ENCODE data around the gene SRCIN1.

The SRCIN1 gene

DNA sequence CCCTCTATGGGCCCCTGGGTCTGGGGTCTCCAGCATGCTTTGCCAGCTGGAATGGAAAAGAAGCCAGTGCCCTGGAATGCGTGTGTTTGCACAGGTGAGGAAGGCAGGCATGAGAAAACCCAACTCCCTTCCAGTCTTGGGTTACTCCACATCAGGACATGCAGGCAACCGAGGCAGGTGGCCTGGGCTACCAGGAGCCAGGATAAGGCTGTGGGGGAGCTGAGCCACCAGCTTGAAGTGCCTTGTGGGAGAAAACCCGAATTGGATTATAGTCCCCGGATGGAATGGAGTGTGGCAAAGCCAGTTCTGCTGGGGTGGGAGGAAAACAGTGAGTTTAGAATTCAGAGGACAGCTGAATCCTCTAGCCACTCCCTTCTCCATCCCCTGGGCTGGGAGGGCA is 7.2 kb downstream of the SRCIN1 start:
- DNase-seq (ENCODE audit: low spot score), result peak; percentile 98

- DNase-seq (ENCODE audit: low spot score), result no peak
Measured at GRCh38 chr17:38597375-38597774, 8.4 kb downstream of the SRCIN1 start.

- DNase-seq (ENCODE audit: low spot score), result no peak
Measured at GRCh38 chr17:38596651-38597050, 9.1 kb downstream of the SRCIN1 start.

GRCh38 chr17:38595892-38596291 is 9.9 kb downstream of the SRCIN1 start:
- DNase-seq (ENCODE audit: low spot score), result peak; percentile 24

DNA sequence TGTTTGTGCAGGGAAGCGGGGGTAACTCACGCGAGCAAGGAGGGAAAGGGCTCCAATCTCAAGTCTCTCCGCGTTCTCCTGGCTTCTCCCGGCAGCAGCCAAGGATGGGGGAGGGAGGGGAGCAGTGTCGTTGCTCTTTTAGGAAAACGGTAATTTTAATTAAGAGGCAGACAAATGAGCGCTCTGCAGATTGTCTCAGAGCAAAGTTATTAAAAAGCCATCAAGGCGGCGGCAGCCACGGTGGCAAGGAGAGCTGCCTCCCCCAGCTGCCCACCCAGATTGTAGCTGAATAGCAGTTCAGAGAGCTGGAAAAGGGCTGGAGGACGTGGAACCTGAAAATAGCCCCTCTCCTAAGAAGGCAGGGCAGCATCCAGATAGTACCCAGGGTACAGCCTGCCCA is 11.6 kb downstream of the SRCIN1 start:
- DNase-seq (ENCODE audit: low spot score), result peak; percentile 2

GRCh38 chr17:38592487-38592886 is 13.3 kb downstream of the SRCIN1 start:
- DNase-seq (ENCODE audit: low spot score), result no peak

DNA sequence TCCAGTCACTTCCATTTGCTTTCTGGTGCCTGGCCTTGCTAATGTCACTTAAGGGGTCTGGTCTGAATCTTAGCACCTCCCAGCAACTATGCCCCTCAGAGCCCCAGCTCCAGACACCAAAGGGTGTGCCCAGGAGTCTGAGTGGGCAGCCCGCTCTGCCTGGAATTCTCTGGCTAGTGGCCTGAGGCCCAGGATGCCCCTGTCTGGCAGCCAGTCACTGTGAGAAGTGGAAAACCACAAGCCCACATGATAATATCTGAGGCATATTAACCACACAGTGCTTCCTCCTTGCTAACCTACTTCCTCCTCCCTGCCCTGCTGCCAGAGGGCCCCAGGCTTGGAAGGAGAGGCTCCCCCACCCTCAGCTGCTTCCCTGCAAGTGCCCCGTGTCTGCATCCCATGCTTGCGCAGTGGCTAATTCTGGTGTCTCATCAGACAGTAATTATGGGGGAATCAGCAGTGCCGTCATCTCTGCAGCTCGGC is 14.0 kb downstream of the SRCIN1 start:
- no peak for DNase-seq (ENCODE audit: low spot score)

- DNase-seq (ENCODE audit: low spot score), result no peak
Measured at GRCh38 chr17:38590988-38591758, 14.6 kb downstream of the SRCIN1 start.

DNA sequence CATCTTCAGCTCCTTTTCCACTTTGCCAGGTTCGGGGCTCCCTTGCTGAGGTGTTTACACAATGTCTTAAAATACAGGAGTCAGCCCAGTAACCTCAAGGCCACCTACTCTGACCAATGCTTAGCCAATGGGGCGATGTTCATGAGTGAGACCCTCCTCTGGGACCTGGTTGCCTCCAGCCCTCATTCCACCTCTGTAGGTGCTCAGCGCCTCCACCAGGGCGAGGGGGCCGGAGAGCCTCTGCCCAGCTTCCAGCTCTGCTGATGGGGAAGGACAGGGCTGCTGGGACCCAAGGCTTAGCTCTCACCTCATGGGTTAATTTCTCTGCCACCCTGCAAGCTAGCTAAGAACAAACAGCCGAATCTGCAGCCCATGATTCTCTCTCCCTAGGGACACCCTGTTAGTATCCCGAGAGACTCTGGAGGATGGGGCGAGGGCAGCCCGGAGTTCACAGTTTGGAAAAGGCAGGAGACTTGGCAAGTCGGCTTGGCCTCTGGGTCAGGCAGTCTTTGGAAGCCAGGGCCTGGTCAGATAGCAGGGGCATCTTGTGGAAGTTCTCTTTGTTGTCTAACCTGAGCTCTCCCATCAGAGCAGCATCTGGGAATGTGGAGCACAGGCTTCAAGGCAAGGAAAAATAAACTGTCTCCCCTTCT is 16.2 kb downstream of the SRCIN1 start:
- no peak for DNase-seq (ENCODE audit: low spot score)

GRCh38 chr17:38588788-38589174 is 17.0 kb downstream of the SRCIN1 start:
- no peak for DNase-seq (ENCODE audit: low spot score)

GRCh38 chr17:38587947-38588787 is 17.6 kb downstream of the SRCIN1 start:
- no peak for DNase-seq (ENCODE audit: low spot score)

DNA sequence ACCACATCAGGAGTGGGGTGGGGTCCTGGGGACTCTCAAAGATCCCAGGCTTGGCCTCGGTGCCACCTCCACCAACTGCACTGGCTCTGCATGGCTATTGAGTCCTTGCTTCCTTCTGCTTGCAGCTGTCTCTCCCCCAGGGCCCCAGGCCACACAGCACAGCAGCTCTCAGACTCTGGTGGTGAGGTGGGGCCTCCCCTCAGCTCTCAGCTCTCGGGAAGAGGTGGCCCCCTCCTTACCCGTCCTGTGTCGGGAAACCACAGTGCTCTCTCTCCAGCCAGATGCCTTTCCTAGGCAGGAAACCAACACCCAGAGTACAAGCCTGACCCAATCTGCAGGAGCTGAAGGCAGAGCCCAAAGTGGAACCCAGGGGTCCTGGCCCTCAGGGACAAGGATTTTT is 18.5 kb downstream of the SRCIN1 start:
- no peak for DNase-seq (ENCODE audit: low spot score)

- DNase-seq (ENCODE audit: low spot score), result no peak
Measured at GRCh38 chr17:38586788-38587187, 19.0 kb downstream of the SRCIN1 start.

GRCh38 chr17:38585918-38586529 is 19.7 kb downstream of the SRCIN1 start:
- DNase-seq (ENCODE audit: low spot score), result peak; percentile 85

DNA sequence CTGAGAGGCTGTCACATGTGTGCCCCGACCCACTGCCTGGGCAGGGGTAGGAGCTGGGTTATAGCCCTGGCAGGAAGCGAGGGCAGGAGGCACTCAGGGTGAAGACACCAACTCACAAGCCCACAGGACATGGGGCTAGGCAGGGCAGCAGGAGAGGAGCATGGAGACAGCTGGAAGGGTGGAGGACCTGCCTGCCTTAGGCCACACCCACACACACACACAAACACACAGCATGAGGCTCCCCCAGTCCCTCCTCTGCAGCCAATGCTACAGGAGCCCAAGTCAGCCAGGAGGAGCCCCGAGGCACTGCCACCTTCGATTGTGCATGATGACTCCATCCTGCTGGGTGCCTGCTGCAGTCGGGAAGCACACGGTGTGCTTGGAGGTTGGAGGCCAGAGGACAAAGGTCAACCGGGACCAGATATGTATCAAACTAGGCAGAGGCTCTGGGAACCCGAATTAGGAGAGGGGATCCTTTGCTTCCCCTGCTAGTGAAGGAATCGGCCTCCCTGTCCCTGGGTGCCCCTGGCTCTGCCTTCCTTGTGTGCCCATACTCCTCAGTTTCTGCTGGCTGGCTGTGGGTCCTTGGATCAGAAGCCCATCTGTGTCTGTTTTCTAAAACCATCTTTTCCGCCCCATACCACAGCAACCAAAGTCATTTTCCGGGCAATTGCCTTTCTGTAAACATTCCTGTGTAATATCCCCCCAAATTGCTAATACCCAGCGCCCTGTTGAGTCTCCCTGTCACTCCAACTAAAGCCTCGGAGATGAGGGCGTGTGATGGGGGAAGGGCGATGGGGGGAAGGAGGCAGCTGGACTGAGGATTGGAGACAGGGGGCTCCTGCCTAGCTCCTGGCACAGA is 20.5 kb downstream of the SRCIN1 start:
- peak; percentile 62 for DNase-seq (ENCODE audit: low spot score)

GRCh38 chr17:38584350-38584925 is 21.3 kb downstream of the SRCIN1 start:
- DNase-seq (ENCODE audit: low spot score), result peak; percentile 83

GRCh38 chr17:38583828-38584349 is 21.9 kb downstream of the SRCIN1 start:
- DNase-seq (ENCODE audit: low spot score), result no peak

GRCh38 chr17:38583176-38583575 is 22.6 kb downstream of the SRCIN1 start:
- DNase-seq (ENCODE audit: low spot score), result no peak

GRCh38 chr17:38582069-38582468 is 23.7 kb downstream of the SRCIN1 start:
- DNase-seq (ENCODE audit: low spot score), result no peak

DNA sequence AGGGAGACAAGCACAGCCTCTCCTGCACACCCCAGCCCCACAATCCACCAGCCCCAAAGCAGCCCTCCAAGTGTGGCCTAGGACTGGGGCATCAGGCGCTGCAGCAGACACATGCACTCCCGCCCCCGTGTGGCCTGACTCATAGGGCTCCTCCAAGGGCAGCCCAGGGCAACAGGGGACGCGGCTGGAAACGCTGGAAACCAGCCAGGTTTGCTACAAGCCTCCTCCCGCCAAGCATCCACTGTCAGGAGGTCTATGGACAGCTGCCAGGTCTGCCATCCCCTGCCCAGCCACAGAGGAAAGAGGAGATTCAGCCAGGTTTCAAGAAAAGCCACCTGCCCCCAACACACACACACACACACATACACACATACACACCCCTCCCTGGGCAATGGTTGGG is 25.8 kb downstream of the SRCIN1 start:
- DNase-seq (ENCODE audit: low spot score), result peak; percentile 52

GRCh38 chr17:38579083-38579480 is 26.7 kb downstream of the SRCIN1 start:
- peak; percentile 70 for DNase-seq (ENCODE audit: low spot score)

Measured in cerebellar cortex (tissue), 1 donor.